ACC112 (cell line): ENCODE data around the gene UBE2D2.
"Not testable (repeated sequence)": the region's sequence is repeated elsewhere in the genome, so short reads cannot be mapped to it uniquely, and the experiment has no call there.

ENCODE experiments used
- H2AFZ ChIP-seq: fragments of 200-600 bp; sonication (generic); one replicate; pipeline ENCODE4 v1.6.0; 2017; ENCODE audit warnings: antibody characterized with exemption, low read length; ENCODE audit not compliant: unreplicated experiment
- H3K27ac ChIP-seq: fragments of 200-600 bp; sonication (generic); 2 replicates; pipeline ENCODE4 v1.5.1; 2014; ENCODE audit warnings: low read depth, mild to moderate bottlenecking, antibody characterized with exemption, low read length, moderate library complexity
- H3K27me3 ChIP-seq: fragments of 200-600 bp; sonication (generic); 2 replicates; pipeline ENCODE4 v1.6.1; 2014; ENCODE audit warnings: mild to moderate bottlenecking, antibody characterized with exemption, low read length, moderate library complexity, mixed read lengths; ENCODE audit not compliant: insufficient read depth
- H3K36me3 ChIP-seq: fragments of 200-600 bp; sonication (generic); 2 replicates; pipeline ENCODE4 v1.6.1; 2016; ENCODE audit warnings: mild to moderate bottlenecking, antibody characterized with exemption, low read length, moderate library complexity, mixed read lengths; ENCODE audit not compliant: insufficient read depth
- H3K4me1 ChIP-seq: fragments of 200-600 bp; sonication (generic); one replicate; pipeline ENCODE4 v1.6.1; 2016; ENCODE audit warnings: low read length, mixed read lengths; ENCODE audit not compliant: insufficient read depth, unreplicated experiment, control insufficient read depth
- H3K4me3 ChIP-seq: fragments of 200-600 bp; sonication (generic); 2 replicates; pipeline ENCODE4 v1.5.1; 2014; ENCODE audit warnings: mild to moderate bottlenecking, low read depth, low read length
- H3K79me2 ChIP-seq: fragments of 200-600 bp; sonication (generic); one replicate; pipeline ENCODE4 v1.6.0; 2016; ENCODE audit warnings: low read length; ENCODE audit not compliant: control insufficient read depth, unreplicated experiment, insufficient read depth

UBE2D2 gene

DNA sequence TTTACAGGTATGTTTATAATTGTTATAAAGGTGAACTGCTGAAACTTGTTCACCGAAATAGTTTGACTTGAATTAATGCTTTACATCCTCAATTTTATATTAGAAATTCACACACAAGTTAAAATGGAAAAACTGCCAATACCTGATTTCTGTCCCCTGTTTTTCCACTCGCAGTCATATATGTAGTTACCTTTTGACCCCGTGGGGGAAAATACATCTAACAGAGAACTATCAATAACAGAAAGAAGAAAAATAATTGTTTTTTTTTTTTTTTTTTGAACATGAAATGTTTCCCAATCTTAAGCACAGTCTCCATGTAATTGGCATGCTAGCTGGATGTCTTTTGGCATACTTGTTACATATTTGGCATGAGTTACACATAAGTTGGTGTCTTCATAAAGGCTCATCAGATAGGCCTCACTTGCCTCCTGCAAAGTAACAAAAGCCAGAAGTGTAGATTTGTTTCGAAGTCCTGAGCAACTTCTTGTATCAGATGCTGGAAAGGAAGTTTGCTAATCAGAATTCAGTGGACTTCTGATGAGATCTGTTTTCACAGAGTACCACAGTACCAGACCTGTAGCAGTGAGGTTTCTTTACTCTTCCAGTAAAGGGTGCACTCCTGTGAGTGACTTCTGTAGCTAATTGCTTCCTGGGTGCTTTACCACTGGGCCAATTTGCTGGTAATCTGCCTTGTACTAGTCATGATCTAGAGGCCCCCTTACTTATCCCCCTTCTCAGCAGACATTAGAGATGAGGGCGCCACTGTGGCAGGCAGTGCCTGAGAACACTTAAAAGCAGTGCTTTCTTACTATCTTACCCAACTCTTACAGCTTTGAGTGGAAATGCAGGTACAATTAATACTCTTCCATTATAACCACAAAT is 50.8 kb downstream of the UBE2D2 start:
- Histone ChIP-seq H3K36me3 (peaks cover 7% of the 10 kb centered on the region; the same call in 1 of the 2 replicates), H3K4me3 (no peak overlapping the region), H3K27me3 (no peaks in the 10 kb centered on the region), H2AFZ (no peak overlapping the region), H3K4me1 (no peaks in the 10 kb centered on the region), H3K79me2 (peaks cover 37% of the 10 kb centered on the region), H3K27ac (no peak overlapping the region)

DNA sequence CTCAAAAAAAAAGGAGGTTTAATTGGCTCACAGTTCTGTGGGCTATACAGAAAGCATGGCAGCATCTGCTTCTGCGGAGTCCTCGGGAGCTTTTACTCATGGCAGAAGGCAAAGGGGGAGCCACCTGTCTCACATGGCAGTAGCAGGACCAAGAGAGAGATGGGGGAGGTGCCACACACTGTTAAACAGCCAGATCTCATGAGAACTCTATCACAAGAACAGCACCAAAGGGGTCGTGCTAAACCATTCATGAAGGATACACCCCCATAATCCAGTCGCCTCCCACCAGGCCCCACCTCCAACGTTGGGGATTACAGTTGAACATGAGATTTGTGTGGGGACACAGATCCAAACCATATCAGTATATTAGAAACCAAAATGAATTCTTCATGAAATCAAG is 58.7 kb downstream of the UBE2D2 start:
- peaks cover 2% of the 10 kb centered on the region for H3K79me2 ChIP-seq
- H3K4me3 ChIP-seq, result no peak overlapping the region
- H3K36me3 ChIP-seq, result peaks cover 24% of the 10 kb centered on the region
- H3K27me3 ChIP-seq, result no peaks in the 10 kb centered on the region
- H3K4me1 ChIP-seq, result peaks cover 3% of the 10 kb centered on the region
- H3K27ac ChIP-seq, result no peak overlapping the region
- H2AFZ ChIP-seq, result no peak overlapping the region

- H3K27me3 ChIP-seq, H2AFZ ChIP-seq, H3K4me1 ChIP-seq, H3K27ac ChIP-seq, H3K4me3 ChIP-seq, H3K79me2 ChIP-seq: not testable (repeated sequence)
- peaks cover 38% of the 10 kb centered on the region for H3K36me3 ChIP-seq
These were observed 64.3 kb downstream of the UBE2D2 start for GRCh38 chr5:139625398-139625797.

DNA sequence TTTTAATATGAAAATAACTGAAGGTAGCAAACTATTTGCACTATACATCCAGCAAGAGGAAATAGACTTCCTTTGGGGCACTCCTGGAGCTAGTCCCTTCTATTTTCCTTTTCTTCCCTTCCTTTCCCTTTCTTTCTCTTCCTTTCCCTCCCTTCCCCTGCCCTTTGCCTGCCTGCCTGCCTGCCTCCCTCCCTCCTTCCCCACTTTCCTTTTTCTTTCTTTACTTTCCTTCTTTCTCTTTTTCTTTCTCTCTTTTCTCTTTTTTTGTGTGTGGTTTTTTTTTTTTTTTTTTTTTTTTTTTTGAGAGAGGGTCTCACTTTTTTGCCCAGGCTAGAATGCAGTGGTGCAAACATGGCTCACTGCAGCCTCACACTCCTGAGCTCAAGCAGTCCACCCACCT is 69.7 kb downstream of the UBE2D2 start:
- Histone ChIP-seq H3K36me3 (peaks cover 17% of the 10 kb centered on the region), H3K4me1 (peaks cover 7% of the 10 kb centered on the region), H3K4me3 (no peak overlapping the region), H3K79me2 (no peaks in the 10 kb centered on the region), H3K27me3 (no peaks in the 10 kb centered on the region), H2AFZ (no peak overlapping the region), H3K27ac (no peak overlapping the region)

- Histone ChIP-seq H3K79me2 (no peaks in the 10 kb centered on the region), H3K36me3 (peaks cover 10% of the 10 kb centered on the region), H3K27me3 (no peaks in the 10 kb centered on the region), H3K4me3 (no peak overlapping the region), H2AFZ (no peak overlapping the region), H3K27ac (no peak overlapping the region), H3K4me1 (peaks cover 15% of the 10 kb centered on the region)
These were observed 70.5 kb downstream of the UBE2D2 start for GRCh38 chr5:139631520-139632165.

GRCh38 chr5:139633295-139634027 is 72.3 kb downstream of the UBE2D2 start:
- peaks cover 28% of the 10 kb centered on the region for H3K4me1 ChIP-seq
- H3K27me3 ChIP-seq, result no peaks in the 10 kb centered on the region
- H2AFZ ChIP-seq, result no peak overlapping the region
- H3K4me3 ChIP-seq, result no peak overlapping the region
- H3K27ac ChIP-seq, result no peak overlapping the region
- H3K36me3 ChIP-seq, result no peaks in the 10 kb centered on the region; the same call in 1 of the 2 replicates
- no peaks in the 10 kb centered on the region for H3K79me2 ChIP-seq

DNA sequence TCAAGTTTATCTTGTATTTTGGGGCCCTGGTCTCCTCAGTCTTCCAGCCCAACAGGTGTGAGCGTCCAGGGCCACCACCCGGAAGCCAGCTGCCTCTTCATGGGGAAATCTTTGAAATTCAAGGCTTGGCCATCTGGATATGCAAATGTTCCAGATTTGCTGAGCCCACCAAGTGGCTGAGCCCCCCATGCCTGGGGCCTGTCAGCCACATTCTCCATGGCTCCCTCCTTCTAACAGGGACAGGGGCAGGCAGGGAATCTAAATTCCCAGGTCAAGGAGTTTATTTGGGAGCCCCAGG is 72.8 kb downstream of the UBE2D2 start:
- Histone ChIP-seq H3K79me2 (no peaks in the 10 kb centered on the region), H3K27me3 (no peaks in the 10 kb centered on the region), H2AFZ (no peak overlapping the region), H3K4me1 (peaks cover 33% of the 10 kb centered on the region), H3K4me3 (no peak overlapping the region), H3K36me3 (no peaks in the 10 kb centered on the region; the same call in 1 of the 2 replicates), H3K27ac (no peak overlapping the region)

- no peaks in the 10 kb centered on the region for H3K27me3 ChIP-seq
- H3K4me3 ChIP-seq, result no peak overlapping the region
- H3K79me2 ChIP-seq, result no peaks in the 10 kb centered on the region
- peaks cover 39% of the 10 kb centered on the region for H3K4me1 ChIP-seq
- no peak overlapping the region for H3K27ac ChIP-seq
- no peaks in the 10 kb centered on the region; the same call in 1 of the 2 replicates for H3K36me3 ChIP-seq
- no peak overlapping the region for H2AFZ ChIP-seq
These were observed 73.4 kb downstream of the UBE2D2 start for GRCh38 chr5:139634541-139634940.

DNA sequence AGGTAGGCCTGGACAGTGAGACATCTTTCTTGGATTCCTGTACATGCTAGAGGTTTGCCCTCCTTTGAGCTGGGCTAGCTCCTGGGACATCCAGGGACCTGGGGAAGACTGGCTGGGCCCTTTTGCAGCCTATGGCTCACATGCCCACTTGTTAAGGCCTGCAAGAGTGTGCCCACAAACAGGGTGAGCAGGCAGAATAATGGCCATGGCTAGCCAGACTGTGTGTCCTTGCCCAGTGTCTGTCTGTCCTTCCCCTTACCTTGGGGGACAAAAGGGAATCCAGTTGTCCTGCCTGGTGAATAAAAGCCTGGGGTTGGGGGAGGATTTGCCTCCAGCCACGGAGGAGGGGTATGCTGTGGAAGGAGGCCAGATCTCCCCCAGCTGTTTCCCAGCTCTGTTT is 74.1 kb downstream of the UBE2D2 start:
- H3K79me2 ChIP-seq, result no peaks in the 10 kb centered on the region
- no peak overlapping the region for H3K4me3 ChIP-seq
- H3K4me1 ChIP-seq, result peaks cover 45% of the 10 kb centered on the region
- no peaks in the 10 kb centered on the region for H3K36me3 ChIP-seq
- H3K27ac ChIP-seq, result 0 out of 2 replicates have a peak overlapping the region, but pooled peaks have one; percentile 8
- no peaks in the 10 kb centered on the region for H3K27me3 ChIP-seq
- H2AFZ ChIP-seq, result no peak overlapping the region

GRCh38 chr5:139635606-139636206 is 74.6 kb downstream of the UBE2D2 start:
- Histone ChIP-seq H3K27me3 (no peaks in the 10 kb centered on the region), H3K4me1 (peaks cover 48% of the 10 kb centered on the region), H3K27ac (peak overlapping the region; percentile 85), H3K36me3 (no peaks in the 10 kb centered on the region), H3K4me3 (no peak overlapping the region), H2AFZ (no peak overlapping the region), H3K79me2 (no peaks in the 10 kb centered on the region)
